Gastroesophageal sphincter (tissue), 4 donors: ENCODE data around the gene CBX7. TPM values are rescaled to one million over a fixed set of nuclear protein-coding genes. Genes with fewer than 3 reads are reported as not detected.

ENCODE experiments used
- ATAC-seq: fragments of 150-250 bp; one replicate; pipeline ENCODE4 v1.9.1; 2016; ENCODE audit warnings: mild to moderate bottlenecking, moderate library complexity
- H3K27ac ChIP-seq, 4 donors: fragments of 200-600 bp; sonication (generic) in 3 of 4; 1 replicate in 3 of 4; 2 replicates in 1 of 4; pipeline ENCODE4 v1.5.1; 2016 to 2019
- H3K27me3 ChIP-seq: fragments of 200-600 bp; sonication (generic); one replicate; pipeline ENCODE4 v1.5.1; 2019
- H3K36me3 ChIP-seq, 2 donors: fragments of 200-600 bp; sonication (generic); one replicate each; pipeline ENCODE4 v1.5.1; 2019; ENCODE audit warnings: control low read depth in 1 of 2
- H3K4me1 ChIP-seq, 3 donors: fragments of 200-600 bp; sonication (generic); 1 replicate in 2 of 3; 2 replicates in 1 of 3; pipeline ENCODE4 v1.5.1; 2016 to 2019; ENCODE audit warnings: control low read depth in 2 of 3
- H3K4me3 ChIP-seq, 2 donors: fragments of 200-600 bp; sonication (generic); one replicate each; pipeline ENCODE4 v1.5.1; 2019; ENCODE audit warnings: mild to moderate bottlenecking in 1 of 2, moderate library complexity in 1 of 2
- H3K9me3 ChIP-seq, 3 donors: fragments of 200-600 bp; sonication (generic); one replicate each; pipeline ENCODE4 v1.5.1; 2017 to 2019; ENCODE audit warnings: control low read depth in 2 of 3
- CTCF ChIP-seq, 4 experiments: fragments of 200-600 bp in 2 of 4; fragments of 450-650 bp in 2 of 4; sonication (generic) in 1 of 4; IDR thresholded peaks; one replicate each; pipeline ENCODE4 v1.5.1; 2017 to 2019; ENCODE audit warnings: antibody characterized with exemption in 4 of 4, mild to moderate bottlenecking in 2 of 4, moderate library complexity in 2 of 4
- EP300 ChIP-seq: sonication (generic); formaldehyde crosslinking; IDR thresholded peaks from one replicate; pipeline ENCODE4 v1.6.1; 2017; ENCODE audit warnings: antibody characterized with exemption, mild to moderate bottlenecking
- POLR2A ChIP-seq, 2 donors: fragments of 450-650 bp; IDR thresholded peaks; one replicate each; pipeline ENCODE4 v1.6.1; 2017; ENCODE audit warnings: antibody characterized with exemption in 2 of 2, mild to moderate bottlenecking in 2 of 2, moderate library complexity in 1 of 2
- POLR2AphosphoS5 ChIP-seq: sonication (generic); formaldehyde crosslinking; IDR thresholded peaks from one replicate; pipeline ENCODE4 v1.6.1; 2017; ENCODE audit warnings: antibody characterized with exemption
- WGBS, 2 donors: methylation state at CpG; one replicate each; pipeline ENCODE4 v1.1.5; 2018; ENCODE audit warnings: low coverage in 1 of 2; 5-methylcytosine and 5-hydroxymethylcytosine counted together
- total RNA-seq, 4 donors: library from RNA; depleted of rRNA; stranded (reverse); fragments of >200 nt; gene quantifications; one replicate each; pipeline ENCODE4 v1.1.0, GENCODE V29; 2016

The CBX7 gene
- total RNA-seq, 4 donors from 2014 or later: 102 to 223 (median 171) TPM

GRCh38 chr22:39184586-39185577 is 32.4 kb upstream of the CBX7 start:
- TF ChIP-seq EP300 (no peak), CTCF (IDR thresholded peaks at IDR 0.05) (no peak), POLR2AphosphoS5 (no peak), POLR2A (IDR thresholded peaks at IDR 0.05) (no peak)
- ATAC-seq: peak; percentile 8

GRCh38 chr22:39183991-39184585 is 31.6 kb upstream of the CBX7 start:
- ATAC-seq: no peak
- peak overlapping the region in 3 of 4 donors; percentile 67 to 74 (median 70) for H3K27ac ChIP-seq
- H3K27me3 ChIP-seq: peaks cover 9% of the 10 kb centered on the region

More at GRCh38 chr22:39184586-39185577, 32.4 kb upstream of the CBX7 start:
- Histone ChIP-seq H3K36me3 (no peaks in the 10 kb centered on the region), H3K27ac (peak overlapping the region in 3 of 4 donors; percentile 67 to 74 (median 70)), H3K4me3 (peak overlapping the region in 1 of 2 donors; percentile 3), H3K27me3 (peaks cover 9% of the 10 kb centered on the region), H3K9me3 (peaks cover 0 to 10% (median 0%) of the 10 kb centered on the region in 3 donors), H3K4me1 (peaks cover 0 to 23% (median 0%) of the 10 kb centered on the region in 3 donors)
- 50 to 67% methylated on average over 10 to 12 of the region's 23 CpGs for WGBS, 2 donors

GRCh38 chr22:39182478-39183030 is 30.1 kb upstream of the CBX7 start:
- Histone ChIP-seq H3K36me3 (no peaks in the 10 kb centered on the region), H3K27me3 (peaks cover 9% of the 10 kb centered on the region), H3K4me3 (no peak overlapping the region), H3K27ac (no peak overlapping the region), H3K4me1 (peaks cover 0 to 37% (median 11%) of the 10 kb centered on the region in 3 donors), H3K9me3 (peaks cover 0 to 10% (median 0%) of the 10 kb centered on the region in 3 donors)
- WGBS, 2 donors: 100% methylated on average over 1 of the region's 6 CpGs; no CpG with 5 or more reads in 1 of the 2 donors
- no peak for ATAC-seq
- TF ChIP-seq CTCF (IDR thresholded peaks at IDR 0.05) (no peak), POLR2AphosphoS5 (no peak), POLR2A (IDR thresholded peaks at IDR 0.05) (no peak), EP300 (no peak)

More at GRCh38 chr22:39183991-39184585, 31.6 kb upstream of the CBX7 start:
- peaks cover 0 to 10% (median 0%) of the 10 kb centered on the region in 3 donors for H3K9me3 ChIP-seq
- peak overlapping the region in 1 of 2 donors; percentile 3 for H3K4me3 ChIP-seq
- no peak for TF ChIP-seq CTCF (IDR thresholded peaks at IDR 0.05)
- TF ChIP-seq EP300: no peak
- TF ChIP-seq POLR2AphosphoS5: peak; percentile 23
- no peak for TF ChIP-seq POLR2A (IDR thresholded peaks at IDR 0.05)
- WGBS, 2 donors: 66% methylated on average over 6 of the region's 13 CpGs; no CpG with 5 or more reads in 1 of the 2 donors
- no peaks in the 10 kb centered on the region for H3K36me3 ChIP-seq
- H3K4me1 ChIP-seq: peaks cover 0 to 31% (median 6%) of the 10 kb centered on the region in 3 donors

- H3K4me1 ChIP-seq: peaks cover 0 to 45% (median 18%) of the 10 kb centered on the region in 3 donors
Observed at GRCh38 chr22:39181778-39182177, 29.3 kb upstream of the CBX7 start.

More at GRCh38 chr22:39181778-39182177, 29.3 kb upstream of the CBX7 start:
- Histone ChIP-seq H3K9me3 (peaks cover 0 to 10% (median 0%) of the 10 kb centered on the region in 3 donors), H3K27me3 (peaks cover 9% of the 10 kb centered on the region), H3K36me3 (no peaks in the 10 kb centered on the region), H3K4me3 (no peak overlapping the region), H3K27ac (no peak overlapping the region)
- TF ChIP-seq POLR2AphosphoS5: no peak
- TF ChIP-seq CTCF (IDR thresholded peaks at IDR 0.05): no peak
- TF ChIP-seq POLR2A (IDR thresholded peaks at IDR 0.05): no peak
- no peak for TF ChIP-seq EP300
- WGBS, 2 donors: 75 to 82% methylated on average over 2 of the region's 5 CpGs
- no peak for ATAC-seq
